CD4-positive, alpha-beta T cell (primary cell): Measurements from ENCODE around the gene SOWAHA. TPM values are rescaled to one million over a fixed set of nuclear protein-coding genes. Genes with fewer than 3 reads are reported as not detected.
A peak's percentile ranks its signal among the peaks of the same experiment; 100 is the strongest.

ENCODE experiments used
- ATAC-seq: fragments of 200-7000 bp; cut with Tn5 transposase; one replicate; pipeline ENCODE4 v1.10.0; 2022; ENCODE audit warnings: mild to moderate bottlenecking; ENCODE audit not compliant: poor library complexity
- CTCF ChIA-PET: fragments of 350-600 bp; sonication (Branson Sonifier 250); formaldehyde crosslinking; loops from one replicate; lab custom pipeline; 2021; ENCODE audit warnings: antibody characterized with exemption, inconsistent platforms; lab: Charles Lee
- POLR2A ChIA-PET: fragments of 350-600 bp; sonication (Branson Sonifier 250); formaldehyde crosslinking; loops from one replicate; lab custom pipeline; 2021; ENCODE audit warnings: antibody characterized with exemption, inconsistent platforms; lab: Charles Lee
- DNase-seq, 14 experiments: peaks; one replicate each; pipeline ENCODE4 v3.0.0-alpha.2; 2013 to 2020; ENCODE audit warnings: mixed read lengths in 2 of 14
- H3K27ac ChIP-seq, 2 donors: one replicate each; pipeline versions ENCODE4 v1.5.1 to v1.7.0; 2013; ENCODE audit warnings: low read length in 2 of 2, low read depth in 1 of 2, mild to moderate bottlenecking in 1 of 2
- H3K27me3 ChIP-seq, 2 experiments: 1 replicate in 1 of 2; 2 replicates in 1 of 2; pipeline versions ENCODE4 v1.6.1 to v1.7.0; 2013; ENCODE audit warnings: low read length in 2 of 2, control low read depth in 1 of 2, mild to moderate bottlenecking in 1 of 2, moderate library complexity in 1 of 2; ENCODE audit not compliant: insufficient read depth in 2 of 2, control insufficient read depth in 1 of 2
- H3K36me3 ChIP-seq: one replicate; pipeline ENCODE4 v1.6.1; 2013; ENCODE audit warnings: low read length, control low read depth; ENCODE audit not compliant: insufficient read depth
- H3K4me1 ChIP-seq: one replicate; pipeline ENCODE4 v1.6.1; 2013; ENCODE audit warnings: low read length, control low read depth; ENCODE audit not compliant: insufficient read depth
- H3K4me3 ChIP-seq: one replicate; pipeline ENCODE4 v1.5.1; 2013; ENCODE audit warnings: mild to moderate bottlenecking, low read length, moderate library complexity
- H3K9me3 ChIP-seq, 2 experiments: 1 replicate in 1 of 2; 2 replicates in 1 of 2; pipeline versions ENCODE4 v1.6.1 to v1.7.0; 2013; ENCODE audit warnings: low read length in 2 of 2, mild to moderate bottlenecking in 2 of 2, control low read depth in 1 of 2, moderate library complexity in 1 of 2; ENCODE audit not compliant: control insufficient read depth in 1 of 2, insufficient read depth in 1 of 2
- H3K27ac Mint-ChIP-seq: one replicate; pipeline ENCODE4 v1.8.0; 2020; ENCODE audit warnings: mixed read lengths
- H3K27me3 Mint-ChIP-seq: one replicate; pipeline ENCODE4 v1.8.0; 2021; ENCODE audit warnings: mixed read lengths
- H3K36me3 Mint-ChIP-seq: one replicate; pipeline ENCODE4 v1.8.0; 2021; ENCODE audit warnings: low read depth, mixed read lengths
- H3K4me1 Mint-ChIP-seq: one replicate; pipeline ENCODE4 v1.8.0; 2021; ENCODE audit warnings: low read depth, mixed read lengths
- H3K4me3 Mint-ChIP-seq: one replicate; pipeline ENCODE4 v1.8.0; 2020; ENCODE audit warnings: mild to moderate bottlenecking, mixed read lengths
- H3K9me3 Mint-ChIP-seq: one replicate; pipeline ENCODE4 v1.8.0; 2020; ENCODE audit warnings: mixed read lengths
- intact Hi-C, 2 experiments: fragments of 100-400 bp; cut with DNase I in 1 of 2; cut with micrococcal nuclease in 1 of 2; formaldehyde crosslinking; loops; one replicate each; pipeline versions ENCODE4 v1.15.1 to v1.9.0; 2023 to 2025; cut with DNase I, micrococcal nuclease
- total RNA-seq, 174 experiments: library from RNA in 2 of 174; stranded (reverse) in 2 of 174; gene quantifications; one replicate each; pipeline ENCODE4 v1.2.3 and lab custom pipeline; 2021 to 2026
- TF ChIP-seq, protein P1 (sequence below): fragments of 200-600 bp; IDR thresholded peaks from one replicate; pipeline ENCODE4 v1.8.0; 2022; ENCODE audit warnings: antibody characterized with exemption, mild to moderate bottlenecking

Gene SOWAHA
- total RNA-seq, 2 experiments from 2014 or later, result not detected

- ATAC-seq (no peak), DNase-seq (no peak)
- Mint-ChIP-seq H3K4me1 (no peaks in the 10 kb centered on the region), H3K4me3 (no peak overlapping the region), H3K36me3 (no peaks in the 10 kb centered on the region), H3K27ac (no peak overlapping the region), H3K27me3 (peaks cover 5% of the 10 kb centered on the region), H3K9me3 (no peaks in the 10 kb centered on the region)
- ChIA-PET POLR2A (interaction anchor here (0.5 to 0.9 kb wide), 3 partner anchors 103 to 1878 kb away, joined by 3 read pairs; partner anchors contain the start of genes AFF4, CAMLG and CCNI2), CTCF (no interaction called here)
- TF ChIP-seq, protein P1, sequence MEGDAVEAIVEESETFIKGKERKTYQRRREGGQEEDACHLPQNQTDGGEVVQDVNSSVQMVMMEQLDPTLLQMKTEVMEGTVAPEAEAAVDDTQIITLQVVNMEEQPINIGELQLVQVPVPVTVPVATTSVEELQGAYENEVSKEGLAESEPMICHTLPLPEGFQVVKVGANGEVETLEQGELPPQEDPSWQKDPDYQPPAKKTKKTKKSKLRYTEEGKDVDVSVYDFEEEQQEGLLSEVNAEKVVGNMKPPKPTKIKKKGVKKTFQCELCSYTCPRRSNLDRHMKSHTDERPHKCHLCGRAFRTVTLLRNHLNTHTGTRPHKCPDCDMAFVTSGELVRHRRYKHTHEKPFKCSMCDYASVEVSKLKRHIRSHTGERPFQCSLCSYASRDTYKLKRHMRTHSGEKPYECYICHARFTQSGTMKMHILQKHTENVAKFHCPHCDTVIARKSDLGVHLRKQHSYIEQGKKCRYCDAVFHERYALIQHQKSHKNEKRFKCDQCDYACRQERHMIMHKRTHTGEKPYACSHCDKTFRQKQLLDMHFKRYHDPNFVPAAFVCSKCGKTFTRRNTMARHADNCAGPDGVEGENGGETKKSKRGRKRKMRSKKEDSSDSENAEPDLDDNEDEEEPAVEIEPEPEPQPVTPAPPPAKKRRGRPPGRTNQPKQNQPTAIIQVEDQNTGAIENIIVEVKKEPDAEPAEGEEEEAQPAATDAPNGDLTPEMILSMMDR, result no peak
- no peaks in the 10 kb centered on the region for H3K27me3 ChIP-seq
- no peak overlapping the region for H3K27ac ChIP-seq
- no peaks in the 10 kb centered on the region for H3K36me3 ChIP-seq
- no peak overlapping the region for H3K4me3 ChIP-seq
- H3K9me3 ChIP-seq, result no peaks in the 10 kb centered on the region
- intact Hi-C loops, result loop anchor here in 1 of 2 experiments (10.0 kb wide), 1 partner anchor 1105 kb away; the partner anchor contains the start of gene C5orf15
- H3K4me1 ChIP-seq, result no peaks in the 10 kb centered on the region
Measured at GRCh38 chr5:132859889-132860437, 46.9 kb downstream of the SOWAHA start.

DNA sequence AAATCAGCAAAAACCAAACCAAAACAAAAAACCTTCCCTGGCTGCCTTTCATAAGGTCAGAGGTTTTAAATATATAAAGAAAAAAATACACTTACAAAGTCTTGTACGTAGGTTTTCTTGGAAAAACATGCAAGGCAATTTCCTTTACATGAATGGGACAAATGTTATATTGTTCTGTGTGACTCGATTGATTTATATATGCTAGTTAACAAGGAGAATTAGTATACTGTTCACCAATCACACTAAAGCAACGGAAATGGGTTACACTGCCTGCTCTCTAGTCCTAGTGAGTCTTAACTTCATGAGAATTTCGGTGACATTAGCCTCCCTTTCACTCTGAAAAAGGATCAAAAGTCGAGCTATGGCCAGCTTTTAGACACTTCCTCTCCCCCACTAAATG, 47.6 kb downstream of the SOWAHA start:
- ATAC-seq, result no peak
- no peak for DNase-seq
- H3K4me3 ChIP-seq, result no peak overlapping the region
- ChIA-PET POLR2A (interaction anchor here (0.5 to 0.7 kb wide), 2 partner anchors 22 to 113 kb away, joined by 3 read pairs; partner anchors contain the start of gene CCNI2), CTCF (no interaction called here)
- Mint-ChIP-seq H3K27me3 (peaks cover 5% of the 10 kb centered on the region), H3K4me1 (peaks cover 6% of the 10 kb centered on the region), H3K27ac (no peak overlapping the region), H3K9me3 (no peaks in the 10 kb centered on the region), H3K4me3 (no peak overlapping the region), H3K36me3 (no peaks in the 10 kb centered on the region)
- H3K4me1 ChIP-seq, result peaks cover 5% of the 10 kb centered on the region
- no peaks in the 10 kb centered on the region for H3K27me3 ChIP-seq
- intact Hi-C loops, result loop anchor here in 1 of 2 experiments (1.0 to 10.0 kb wide), 2 partner anchors 26 to 1104 kb away; partner anchors contain the start of gene C5orf15
- no peaks in the 10 kb centered on the region for H3K9me3 ChIP-seq
- TF ChIP-seq, protein P1, result no peak
- H3K27ac ChIP-seq, result no peak overlapping the region
- H3K36me3 ChIP-seq, result no peaks in the 10 kb centered on the region

GRCh38 chr5:132865668-132866341, 52.7 kb downstream of the SOWAHA start:
- Mint-ChIP-seq H3K27me3 (no peaks in the 10 kb centered on the region), H3K27ac (peak overlapping the region; percentile 97), H3K9me3 (no peaks in the 10 kb centered on the region), H3K36me3 (peaks cover 39% of the 10 kb centered on the region), H3K4me1 (peaks cover 31% of the 10 kb centered on the region), H3K4me3 (peak overlapping the region; percentile 96)
- no peaks in the 10 kb centered on the region for H3K27me3 ChIP-seq
- POLR2A ChIA-PET, result interaction anchor here (0.6 to 2.4 kb wide), 6 partner anchors 9 to 1985 kb away, joined by 3 to 20 read pairs (median 4); partner anchors contain the start of genes AFF4, CCNI2, HSPA4 and RAD50
- peaks cover 24% of the 10 kb centered on the region for H3K4me1 ChIP-seq
- peak overlapping the region; percentile 95 for H3K4me3 ChIP-seq
- ATAC-seq, result peak; percentile 13
- TF ChIP-seq, protein P1, result no peak
- H3K27ac ChIP-seq, result peak overlapping the region; percentile 95 to 98
- H3K36me3 ChIP-seq, result peaks cover 13% of the 10 kb centered on the region
- H3K9me3 ChIP-seq, result no peaks in the 10 kb centered on the region
- intact Hi-C loops, result loop anchor here in 1 of 2 experiments (2.0 to 10.0 kb wide), 7 partner anchors 97 to 1361 kb away; partner anchors contain the start of genes AFF4, C5orf15, KIF3A and PPP2CA
- CTCF ChIA-PET, result interaction anchor here (2.0 to 3.3 kb wide), 2 partner anchors 18 to 36 kb away, joined by 7 to 11 read pairs; partner anchors contain the start of gene SHROOM1
- DNase-seq, result no peak

Other genes starting within 250 kb of the SOWAHA start
- under 1 TPM in 1 of 2 experiments, not detected in 1; 0.17 TPM for gene IL13, start 155.1 kb upstream of the SOWAHA start, total RNA-seq
- not detected for gene IL4, start 139.3 kb upstream of the SOWAHA start, total RNA-seq
- 10 to 100 TPM; 10.2 to 12.4 TPM for gene KIF3A, start 75.8 kb upstream of the SOWAHA start, total RNA-seq
- gene CCNI2, start 65.9 kb upstream of the SOWAHA start, total RNA-seq, result 1 to 10 TPM; 7.2 to 8.8 TPM
- 1 to 10 TPM; 4.4 to 5.3 TPM for gene SEPTIN8, start 36.1 kb upstream of the SOWAHA start, total RNA-seq
- gene SHROOM1, start 17.3 kb downstream of the SOWAHA start, total RNA-seq, result under 1 TPM in 1 of 2 experiments, not detected in 1; 0.59 TPM
- 1 to 10 TPM in 1 of 2 experiments, under 1 TPM in 1; 0.91 to 1.6 TPM for gene GDF9, start 53.2 kb downstream of the SOWAHA start, total RNA-seq
- gene UQCRQ, start 53.3 kb downstream of the SOWAHA start, total RNA-seq, result 100 to 1,000 TPM; 119 to 132 TPM
- gene LEAP2, start 60.4 kb downstream of the SOWAHA start, total RNA-seq, result under 1 TPM; 0.30 to 0.31 TPM
- gene AFF4, start 150.3 kb downstream of the SOWAHA start, total RNA-seq, result 100 to 1,000 TPM in 1 of 2 experiments, 10 to 100 TPM in 1; 97.9 to 103 TPM
- 10 to 100 TPM; 17.7 to 20.1 TPM for gene ZCCHC10, start 213.2 kb downstream of the SOWAHA start, total RNA-seq
- 10 to 100 TPM; 42.2 to 44.7 TPM for gene HSPA4, start 238.7 kb downstream of the SOWAHA start, total RNA-seq